GM21717 (cell line): Measurements from ENCODE around the gene GATAD2A.
"Not testable (repeated sequence)": the region's sequence is repeated elsewhere in the genome, so short reads cannot be mapped to it uniquely, and the experiment has no call there.

Experiments used
- ATAC-seq: cut with Tn5 transposase; IDR thresholded peaks from one replicate; pipeline ENCODE4 v1.9.1; 2021; ENCODE audit warnings: mild to moderate bottlenecking, moderate library complexity; ENCODE audit not compliant: unreplicated experiment

GATAD2A gene

GRCh38 chr19:19388568-19389555, 16.6 kb upstream of the GATAD2A start:
- no peak for ATAC-seq

DNA sequence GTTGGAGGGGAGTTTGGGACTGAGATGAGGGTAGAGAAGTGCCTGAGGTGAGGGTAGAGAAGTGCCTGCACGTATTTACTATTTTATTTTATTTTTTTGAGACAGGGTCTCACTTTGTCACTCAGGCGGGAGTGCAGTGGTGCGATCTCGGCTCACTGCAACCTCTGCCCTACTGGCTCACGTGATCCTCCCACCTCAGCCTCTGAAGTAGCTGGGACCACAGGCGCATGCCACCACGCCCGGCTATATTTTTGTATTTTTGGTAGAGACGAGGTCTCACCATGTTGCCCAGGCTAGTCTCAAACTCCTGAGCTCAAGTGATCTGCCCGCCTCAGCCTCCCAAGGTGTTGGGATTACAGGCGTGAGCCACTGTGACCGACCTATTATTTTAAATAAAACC, 15.8 kb upstream of the GATAD2A start:
- not testable (repeated sequence) for ATAC-seq

DNA sequence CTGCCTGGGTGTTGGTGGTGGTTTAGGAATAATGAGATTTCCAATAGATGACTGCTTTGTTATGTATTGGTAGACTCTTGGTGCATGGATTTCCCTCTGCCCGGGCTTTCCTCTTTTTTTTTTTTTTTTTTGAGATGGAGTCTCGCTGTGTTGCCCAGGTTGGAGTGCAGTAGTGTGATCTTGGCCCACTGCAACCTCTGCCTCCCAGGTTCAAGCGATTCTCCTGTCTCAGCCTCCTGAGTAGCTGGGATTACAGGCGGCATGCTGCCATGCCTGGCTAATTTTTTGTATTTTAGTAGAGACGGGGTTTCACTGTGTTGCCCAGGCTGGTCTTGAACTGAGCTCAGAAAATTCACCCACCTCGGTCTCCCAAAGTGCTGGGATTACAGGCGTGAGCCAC, 11.1 kb upstream of the GATAD2A start:
- not testable (repeated sequence) for ATAC-seq

GRCh38 chr19:19399733-19400433, 5.6 kb upstream of the GATAD2A start:
- no peak for ATAC-seq

DNA sequence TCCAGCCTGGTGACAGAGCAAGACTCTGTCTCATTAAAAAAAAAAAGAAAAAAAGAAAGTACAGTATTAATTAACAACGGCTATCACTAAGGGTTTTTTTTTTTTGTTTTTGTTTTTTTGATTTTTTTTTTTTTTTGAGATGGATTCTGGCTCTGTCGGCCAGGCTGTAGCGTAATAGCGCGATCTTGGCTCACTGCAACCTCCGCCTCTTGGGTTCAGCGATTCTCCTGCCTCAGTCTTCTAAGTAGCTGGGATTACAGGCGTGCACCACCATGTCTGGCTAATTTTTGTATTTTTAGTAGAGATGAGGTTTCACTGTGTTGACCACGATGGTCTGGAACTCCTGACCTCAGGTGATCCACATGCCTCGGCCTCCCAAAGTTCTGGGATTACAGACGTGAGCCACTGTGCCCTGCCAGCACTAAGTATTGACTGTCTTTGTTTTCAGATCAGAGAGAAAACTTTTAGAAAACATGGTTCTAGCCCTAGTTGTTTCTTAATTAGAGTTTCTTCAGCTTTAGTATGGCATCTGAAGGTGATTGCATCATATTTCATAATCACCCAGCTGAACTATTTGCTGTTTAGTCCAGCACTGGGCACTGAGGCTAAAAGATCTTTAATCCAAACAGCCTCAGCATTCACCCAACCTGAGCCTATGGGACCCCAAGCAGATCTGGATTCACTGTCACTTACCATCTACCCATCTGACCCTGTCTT, 2.7 kb upstream of the GATAD2A start:
- ATAC-seq, result no peak

GRCh38 chr19:19403373-19403901, 2.0 kb upstream of the GATAD2A start:
- no peak for ATAC-seq

- ATAC-seq, result no peak
Measured at GRCh38 chr19:19405971-19406877, 749 bp downstream of the GATAD2A start.

- ATAC-seq, result no peak
Measured at GRCh38 chr19:19406878-19407632, 1.6 kb downstream of the GATAD2A start.

GRCh38 chr19:19407633-19407930, 2.1 kb downstream of the GATAD2A start:
- ATAC-seq, result no peak

DNA sequence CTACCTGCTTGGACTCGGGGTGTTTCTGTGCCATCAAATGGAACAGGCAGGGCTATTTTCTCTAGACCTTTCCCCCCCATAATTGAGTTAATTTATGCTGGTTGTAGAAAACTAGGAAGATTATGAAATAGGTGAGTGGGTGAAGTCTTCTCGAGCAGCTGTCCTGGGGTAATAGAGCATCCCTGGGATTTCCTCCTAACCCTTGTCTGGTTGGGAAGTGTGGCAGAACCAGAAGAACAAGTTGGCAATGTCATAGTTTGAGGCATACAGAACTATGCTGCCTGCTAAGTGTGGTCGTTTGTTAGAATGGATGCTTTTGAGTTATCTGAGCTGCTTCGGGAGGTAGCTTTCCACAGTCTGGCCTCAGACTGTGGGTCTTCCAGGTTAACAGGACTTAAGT, 3.7 kb downstream of the GATAD2A start:
- ATAC-seq, result no peak

DNA sequence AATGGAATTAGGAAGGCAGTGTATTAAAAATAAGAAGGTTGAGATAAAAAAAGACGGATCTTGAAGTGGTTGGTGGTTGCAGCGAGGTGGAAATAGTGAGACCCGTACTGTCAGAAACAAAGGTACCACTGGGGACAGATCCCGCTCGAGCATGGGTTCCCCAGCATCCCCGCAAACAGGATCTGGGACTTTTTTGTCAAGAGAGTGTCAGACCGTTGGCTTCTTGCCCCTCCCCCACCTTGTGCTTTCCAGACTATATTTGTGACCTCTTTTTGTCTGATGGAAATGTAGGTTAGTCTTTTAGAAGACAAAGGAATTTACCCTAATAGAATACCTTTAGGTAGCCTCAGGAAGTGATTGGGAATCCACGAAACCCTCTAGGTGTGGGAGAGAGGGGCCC, 4.2 kb downstream of the GATAD2A start:
- ATAC-seq, result no peak

- no peak for ATAC-seq
Measured at GRCh38 chr19:19410553-19411550, 5.4 kb downstream of the GATAD2A start.

- ATAC-seq, result no peak
Measured at GRCh38 chr19:19416280-19416679, 10.8 kb downstream of the GATAD2A start.

- no peak for ATAC-seq
Measured at GRCh38 chr19:19417046-19417445, 11.6 kb downstream of the GATAD2A start.

- no peak for ATAC-seq
Measured at GRCh38 chr19:19417628-19418245, 12.3 kb downstream of the GATAD2A start.

DNA sequence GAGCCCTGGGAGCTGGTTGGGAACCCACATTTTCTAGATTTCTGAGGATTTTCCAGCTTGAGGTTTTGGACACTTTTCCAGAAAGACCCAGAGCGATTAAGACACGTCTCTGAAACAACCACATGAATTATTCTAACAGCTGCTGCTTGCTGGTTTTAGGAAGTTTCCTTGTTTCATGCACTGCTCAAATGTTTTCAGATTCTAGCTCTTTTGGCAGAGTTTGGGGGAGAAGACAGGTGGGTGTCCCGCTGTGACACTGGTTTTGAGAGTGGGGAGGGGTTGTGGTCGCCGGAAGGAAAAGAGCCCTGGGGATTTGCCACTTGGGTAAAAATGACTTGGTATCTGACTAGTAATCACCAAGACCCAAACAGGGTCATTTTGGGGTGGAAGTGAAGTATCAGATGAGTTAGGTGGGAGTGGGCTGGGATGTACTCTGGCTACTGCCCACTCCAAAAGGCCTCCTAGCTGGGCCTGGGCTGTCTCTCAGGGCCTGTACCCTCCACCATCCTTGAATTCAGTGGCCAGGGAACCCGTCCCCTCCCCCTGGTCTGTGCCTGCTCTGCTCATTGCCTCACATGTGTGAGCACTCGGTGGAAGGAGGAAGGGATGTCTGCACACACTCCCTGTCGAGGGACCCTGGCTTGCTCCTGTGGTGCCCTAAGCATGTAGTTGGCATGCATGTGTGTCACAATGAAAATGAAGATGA, 13.2 kb downstream of the GATAD2A start:
- no peak for ATAC-seq

DNA sequence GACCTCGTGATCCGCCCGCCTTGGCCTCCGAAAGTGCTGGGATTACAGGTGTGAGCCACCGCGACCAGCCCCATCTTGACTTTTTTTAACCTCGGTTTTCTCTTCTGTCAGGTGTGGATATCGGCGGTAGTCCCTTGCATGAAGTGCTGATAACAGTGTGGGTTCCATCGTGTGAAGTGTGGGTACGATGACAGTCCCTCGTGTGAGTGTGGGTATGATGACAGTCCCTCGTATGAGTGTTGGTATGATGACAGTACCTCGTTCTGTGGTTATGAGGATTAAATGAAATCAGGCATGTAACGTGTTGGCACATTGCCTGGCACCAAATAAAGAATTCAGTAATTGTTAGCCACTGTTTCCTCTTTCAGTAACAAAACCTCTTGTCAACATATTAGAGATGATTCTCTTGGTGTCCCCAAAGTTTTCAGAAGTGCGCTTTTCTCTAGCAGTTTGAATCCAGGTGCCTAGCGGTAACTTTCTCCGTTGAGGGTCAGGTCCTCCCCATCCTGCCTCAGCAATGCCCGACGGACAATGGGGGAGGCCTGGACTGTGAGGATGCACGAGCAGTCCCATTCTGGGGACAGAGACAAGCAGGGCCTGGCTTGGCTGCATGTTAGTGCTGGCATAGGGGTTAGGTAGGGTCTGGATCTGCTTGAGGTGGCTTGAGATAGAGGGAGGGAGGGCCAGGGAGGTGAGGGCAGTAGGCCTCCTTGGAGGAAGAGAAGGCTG, 15.3 kb downstream of the GATAD2A start:
- no peak for ATAC-seq
